ENCODE data around the gene ARSI.
A peak's percentile ranks its signal among the peaks of the same experiment; 100 is the strongest.

ARSI gene

DNA sequence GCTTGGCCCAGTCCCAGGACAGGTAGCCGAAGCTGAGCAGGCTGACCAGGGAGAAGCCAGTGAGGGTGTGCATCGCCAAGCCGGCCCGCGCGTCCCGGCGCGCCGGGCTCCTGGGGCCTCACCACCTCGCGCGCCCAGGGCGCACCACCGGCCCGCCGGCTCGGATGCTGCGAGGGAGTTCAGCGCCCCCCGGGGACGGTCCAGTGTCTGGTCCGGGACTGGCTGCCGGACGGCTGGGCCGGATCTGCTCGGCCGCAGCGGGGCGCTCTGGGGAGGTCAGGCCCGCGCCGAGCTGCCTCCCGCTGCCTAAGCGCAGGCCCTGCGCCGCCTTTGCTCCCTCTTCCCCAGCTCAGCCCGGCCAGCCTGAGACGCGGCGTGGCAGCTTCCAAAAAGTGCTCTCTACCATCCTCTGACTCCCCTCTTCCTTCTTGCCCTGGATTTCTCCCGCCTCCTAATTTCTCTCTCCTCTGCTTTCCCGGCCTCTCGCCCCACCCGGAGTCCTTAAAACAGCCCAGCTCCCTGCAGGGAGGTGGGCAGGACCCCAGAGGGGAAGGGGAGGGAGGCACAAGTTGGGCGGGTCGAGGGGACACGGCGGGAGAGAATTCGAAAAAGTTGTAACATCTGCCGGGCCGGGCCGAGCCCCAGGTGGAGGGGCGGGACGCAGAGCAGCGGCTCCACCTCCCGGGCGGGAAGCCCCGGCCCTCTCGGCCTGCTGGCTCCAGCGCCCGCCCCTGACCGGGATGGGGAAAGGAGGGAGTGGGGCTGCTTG, at the start of gene ARSI:
Gene ARSI, minus strand, starts transcription at position 605 of the 769 bp plus-strand sequence. Its CDS starts 532 bp downstream, at position 73.
- no peak for DNase-seq (ENCODE audit: low read depth)

GRCh38 chr5:150350524-150351344, 48.0 kb upstream of the ARSI start:
- peak; percentile 22 for DNase-seq (ENCODE audit: low read depth)

DNA sequence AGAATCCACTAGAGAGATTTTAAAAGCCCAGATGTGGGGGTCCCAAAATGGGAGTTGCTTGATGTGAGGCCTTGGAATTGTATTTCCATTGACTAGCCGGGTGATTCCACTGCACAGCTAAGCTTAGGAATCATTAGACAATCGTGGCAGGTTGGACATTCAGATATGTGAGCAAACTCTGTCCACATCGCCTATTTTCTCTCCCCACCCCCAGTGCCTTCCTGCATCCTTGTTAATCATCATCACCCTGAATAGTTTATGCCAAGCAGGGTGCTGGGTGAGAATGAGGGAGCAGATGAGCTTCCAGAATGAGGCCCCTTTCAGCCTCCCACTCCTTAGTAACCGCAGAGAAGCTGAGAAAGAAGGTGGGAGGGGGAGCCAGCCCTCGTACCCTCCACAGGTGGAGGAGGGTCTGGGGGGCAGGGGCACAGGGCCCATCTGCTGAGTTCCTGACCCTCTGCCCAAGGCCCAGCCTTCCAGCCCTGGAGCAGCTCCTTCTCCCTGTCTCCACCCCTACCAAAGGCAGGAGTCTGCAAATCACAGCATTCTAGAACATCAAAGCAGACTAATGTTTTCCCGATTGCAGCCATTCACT, 47.1 kb upstream of the ARSI start:
- no peak for DNase-seq (ENCODE audit: low read depth)

- DNase-seq (ENCODE audit: low read depth), result no peak
Measured at GRCh38 chr5:150347451-150347850, 44.7 kb upstream of the ARSI start.

GRCh38 chr5:150347003-150347402, 44.3 kb upstream of the ARSI start:
- DNase-seq (ENCODE audit: low read depth), result no peak

DNA sequence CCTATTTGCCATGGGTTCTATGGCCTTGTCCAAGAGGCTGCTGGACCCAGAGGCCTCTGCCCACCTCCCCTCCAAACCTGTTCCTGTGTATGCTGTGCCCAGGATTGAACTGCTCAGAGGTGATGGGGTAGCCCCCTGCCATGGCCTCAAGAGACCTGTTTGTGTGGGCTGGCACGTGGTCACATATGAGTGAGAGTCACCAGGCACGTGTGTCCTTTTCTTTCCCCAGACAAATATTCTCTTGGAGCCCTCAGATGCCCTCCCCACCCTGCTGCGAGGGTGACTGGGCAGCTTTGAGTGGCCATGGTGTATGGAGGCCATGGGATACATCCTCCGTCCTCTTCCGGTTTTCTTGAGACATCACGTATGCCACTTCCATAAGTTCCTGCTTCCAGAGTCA, 43.9 kb upstream of the ARSI start:
- no peak for DNase-seq (ENCODE audit: low read depth)

- no peak for DNase-seq (ENCODE audit: low read depth)
Measured at GRCh38 chr5:150345716-150346115, 43.0 kb upstream of the ARSI start.

GRCh38 chr5:150343994-150344631, 41.4 kb upstream of the ARSI start:
- no peak for DNase-seq (ENCODE audit: low read depth)

DNA sequence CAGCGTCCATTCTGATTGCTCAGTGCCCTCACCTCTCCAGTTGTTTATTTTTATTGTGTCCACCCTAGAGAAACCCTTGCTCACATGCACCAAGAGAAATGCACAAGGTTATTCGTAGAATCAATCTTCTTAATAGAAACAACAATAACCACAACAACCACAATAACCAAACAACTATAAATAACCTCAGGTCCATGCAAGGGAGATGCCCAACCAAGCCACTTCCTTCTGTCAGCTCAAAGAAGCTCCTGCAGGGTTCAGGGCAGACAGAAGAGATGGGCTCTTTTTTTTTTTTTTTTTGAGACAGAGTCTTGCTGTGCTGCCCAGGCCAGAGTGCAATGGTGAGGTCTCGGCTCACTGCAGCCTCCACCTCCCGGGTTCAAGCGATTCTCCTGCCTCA, 39.9 kb upstream of the ARSI start:
- no peak for DNase-seq (ENCODE audit: low read depth)

DNA sequence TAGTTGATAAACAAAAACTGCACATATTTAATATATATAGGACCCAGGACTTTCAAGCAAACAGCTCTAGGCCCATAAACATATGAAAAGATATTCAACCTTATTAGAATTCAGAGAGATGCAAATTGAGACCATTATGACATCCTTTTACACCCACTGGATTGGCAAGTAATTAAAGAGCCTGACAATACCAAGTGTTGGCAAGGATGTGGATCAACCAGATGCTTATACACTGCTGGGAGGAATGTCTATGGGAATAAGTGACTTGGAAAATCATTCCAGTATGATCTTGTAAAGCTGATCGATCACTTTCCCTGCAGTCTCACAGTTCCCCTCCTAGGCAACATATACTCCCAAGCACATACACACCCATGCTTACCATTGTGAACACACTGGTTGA, 39.3 kb upstream of the ARSI start:
- DNase-seq (ENCODE audit: low read depth), result no peak

DNA sequence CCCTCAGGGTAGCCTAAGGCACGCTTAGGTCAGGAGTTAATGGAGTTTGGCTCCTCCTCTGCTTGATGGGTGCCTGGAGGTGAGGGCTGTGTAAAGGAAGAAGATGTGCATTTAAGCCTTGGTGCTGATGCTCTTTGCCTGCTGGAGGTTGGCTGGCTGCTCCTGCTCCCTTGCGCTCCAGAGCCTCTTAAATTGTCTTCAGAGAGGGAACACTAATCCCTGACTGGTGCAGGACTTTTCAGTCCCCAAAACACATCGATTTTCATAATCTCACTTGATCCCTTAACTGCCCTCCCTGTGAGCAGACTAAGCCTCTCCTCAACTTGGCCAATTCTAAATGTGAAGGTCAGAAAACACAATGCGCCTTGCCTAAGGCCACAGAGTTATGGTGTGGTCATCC, 38.6 kb upstream of the ARSI start:
- DNase-seq (ENCODE audit: low read depth), result no peak

DNA sequence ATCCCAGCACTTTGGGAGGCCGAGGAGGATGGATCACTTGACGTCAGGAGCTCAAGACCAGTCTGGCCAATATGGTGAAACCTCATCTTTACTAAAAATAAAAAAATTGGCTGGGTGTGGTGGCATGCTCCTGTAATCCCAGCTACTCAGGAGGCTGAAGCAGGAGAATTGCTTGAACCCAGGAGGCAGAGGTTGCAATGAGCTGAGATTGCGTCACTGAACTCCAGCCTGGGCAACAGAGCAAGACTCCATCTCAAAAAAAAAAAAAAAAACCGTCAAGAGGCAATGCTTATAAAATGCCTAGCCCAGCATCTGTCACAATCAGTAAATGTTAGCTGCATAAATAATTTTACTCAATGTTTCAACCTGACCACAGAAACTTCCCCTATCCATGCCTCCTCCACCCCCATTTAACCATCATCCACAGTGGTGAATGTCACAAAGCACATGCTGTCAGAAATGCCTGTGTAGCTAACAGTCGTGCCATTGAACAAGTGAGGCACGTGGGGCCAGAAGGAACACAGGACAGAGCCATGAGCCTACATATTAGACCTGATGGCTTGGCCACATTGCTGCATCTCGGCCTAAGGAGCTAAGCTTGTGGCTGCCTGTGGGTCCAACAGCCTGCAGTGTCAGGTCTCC, 38.0 kb upstream of the ARSI start:
- DNase-seq (ENCODE audit: low read depth), result no peak

- DNase-seq (ENCODE audit: low read depth), result no peak
Measured at GRCh38 chr5:150339841-150340240, 37.1 kb upstream of the ARSI start.

GRCh38 chr5:150339165-150339564, 36.5 kb upstream of the ARSI start:
- DNase-seq (ENCODE audit: low read depth), result no peak

- no peak for DNase-seq (ENCODE audit: low read depth)
Measured at GRCh38 chr5:150338546-150338945, 35.8 kb upstream of the ARSI start.

- DNase-seq (ENCODE audit: low read depth), result no peak
Measured at GRCh38 chr5:150335778-150336177, 33.1 kb upstream of the ARSI start.

GRCh38 chr5:150333400-150333799, 30.7 kb upstream of the ARSI start:
- DNase-seq (ENCODE audit: low read depth), result no peak

- no peak for DNase-seq (ENCODE audit: low read depth)
Measured at GRCh38 chr5:150329881-150330876, 27.5 kb upstream of the ARSI start.

DNA sequence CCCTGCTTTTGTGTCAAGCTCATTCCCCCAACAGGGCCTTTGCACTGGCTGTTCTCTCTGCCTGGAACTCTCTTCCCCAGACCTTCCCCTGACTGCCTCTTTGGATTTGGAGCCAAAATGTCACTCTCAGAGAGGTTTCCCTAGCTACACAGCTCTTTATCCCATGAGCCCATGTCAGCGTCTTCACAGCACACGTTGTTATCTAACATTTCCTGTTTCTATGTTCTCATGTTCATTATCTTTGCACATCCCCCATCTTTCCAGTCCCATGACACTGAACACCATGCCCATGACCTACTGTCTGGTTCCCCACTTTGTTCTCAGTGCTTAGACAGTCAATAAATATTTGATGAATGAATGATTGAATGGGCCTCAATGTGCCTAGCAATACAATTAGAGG, 26.3 kb upstream of the ARSI start:
- no peak for DNase-seq (ENCODE audit: low read depth)

GRCh38 chr5:150328515-150328914, 25.8 kb upstream of the ARSI start:
- DNase-seq (ENCODE audit: low read depth), result no peak

GRCh38 chr5:150327139-150327538, 24.4 kb upstream of the ARSI start:
- no peak for DNase-seq (ENCODE audit: low read depth)
